Amniotic stem cell (primary cell): ENCODE results near the gene IP6K1.
"Not testable (repeated sequence)": the region's sequence is repeated elsewhere in the genome, so short reads cannot be mapped to it uniquely, and the experiment has no call there.

Experiments used
- DNase-seq: peaks from one replicate; lab custom pipeline; 2025; lab: John Stamatoyannopoulos, UW

The IP6K1 gene

DNA sequence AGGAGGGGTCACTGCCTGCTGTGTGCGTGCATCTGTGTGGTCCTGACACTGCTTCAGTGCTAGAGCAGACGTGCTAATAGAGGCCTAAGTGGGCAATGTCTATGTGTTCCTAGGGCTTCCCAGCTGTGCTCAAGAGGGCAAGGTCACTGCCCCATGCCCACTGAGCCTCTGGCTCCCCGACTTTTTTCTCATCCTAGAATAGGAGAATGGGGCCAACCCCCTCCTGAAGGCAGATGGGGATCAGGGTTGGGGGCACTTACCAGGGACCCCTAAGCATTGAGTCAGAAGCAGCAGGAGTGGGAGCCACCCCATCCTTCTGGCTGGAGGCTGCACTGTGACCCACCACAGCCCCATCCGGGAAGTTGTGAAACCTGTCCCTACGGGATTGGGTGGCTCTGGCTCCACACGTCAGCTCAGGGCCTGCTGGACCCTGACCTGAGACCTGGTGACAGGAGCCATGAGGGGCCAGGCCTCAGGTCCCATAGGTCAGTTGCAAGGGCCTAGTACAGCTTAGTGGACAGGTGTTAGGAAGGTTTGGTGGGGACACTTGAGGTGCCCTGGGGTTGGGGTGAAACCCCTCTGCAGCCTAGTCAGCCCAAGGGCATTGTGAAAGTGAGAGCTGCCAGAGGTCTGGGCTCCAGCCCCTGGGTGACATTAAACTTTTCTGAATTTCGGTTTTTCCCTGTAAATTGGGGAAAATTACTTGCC lies 97.8 kb downstream of the IP6K1 start:
- not testable (repeated sequence) for DNase-seq

- not testable (repeated sequence) for DNase-seq
Measured at GRCh38 chr3:49687424-49687795, 98.9 kb downstream of the IP6K1 start.

DNA sequence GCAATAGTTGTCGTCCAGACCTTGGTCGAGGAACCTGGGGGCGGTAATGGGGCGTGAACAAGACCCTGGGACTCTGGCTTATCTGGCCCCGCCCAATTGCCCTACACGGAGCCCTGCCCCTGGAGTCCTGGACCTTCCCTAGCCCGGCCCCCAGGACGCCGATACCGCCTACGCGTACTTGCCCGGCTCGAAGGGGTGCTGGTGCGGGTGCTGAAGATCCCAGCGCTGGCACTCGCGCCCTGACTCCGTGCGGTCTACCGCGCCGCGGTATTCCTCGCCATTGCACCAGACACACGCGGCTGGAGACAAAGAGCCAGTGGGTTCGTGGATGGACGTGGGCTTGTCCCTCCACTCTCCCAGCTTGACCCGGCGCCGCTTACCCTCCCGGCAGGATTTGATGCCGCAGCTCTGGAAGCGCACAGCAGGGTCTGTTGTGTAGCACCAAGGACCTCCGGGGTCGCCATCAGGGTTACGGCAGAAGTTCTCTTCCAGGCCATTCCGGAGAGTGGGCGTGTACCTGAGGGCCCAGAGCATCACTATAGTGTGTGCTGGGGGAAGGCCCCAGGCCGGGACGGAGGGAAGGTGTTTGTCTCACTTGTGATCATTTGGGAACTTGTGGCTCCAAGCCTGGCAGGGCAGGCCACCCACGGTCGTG lies 99.4 kb downstream of the IP6K1 start:
- DNase-seq = not testable (repeated sequence)

DNA sequence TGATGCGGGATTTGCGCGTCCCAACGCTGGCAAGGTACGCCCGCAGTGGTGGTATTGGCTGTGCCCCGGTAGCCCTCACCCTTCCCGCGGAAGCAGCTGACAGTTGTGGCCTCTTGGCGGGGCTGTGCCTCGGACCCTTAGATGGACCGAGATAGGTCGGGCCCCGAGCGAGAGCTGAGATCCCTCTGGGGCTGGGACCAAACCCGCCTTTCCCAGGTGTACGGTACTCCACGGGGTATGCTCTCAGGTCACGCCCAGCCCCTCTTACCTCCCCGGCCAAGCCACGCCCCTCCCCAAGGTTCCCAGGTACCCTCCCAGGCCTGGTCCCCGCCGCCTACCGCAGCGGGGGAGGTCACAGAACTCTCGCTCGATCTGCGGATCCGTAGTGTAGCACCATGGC lies 100.0 kb downstream of the IP6K1 start:
- not testable (repeated sequence) for DNase-seq

DNA sequence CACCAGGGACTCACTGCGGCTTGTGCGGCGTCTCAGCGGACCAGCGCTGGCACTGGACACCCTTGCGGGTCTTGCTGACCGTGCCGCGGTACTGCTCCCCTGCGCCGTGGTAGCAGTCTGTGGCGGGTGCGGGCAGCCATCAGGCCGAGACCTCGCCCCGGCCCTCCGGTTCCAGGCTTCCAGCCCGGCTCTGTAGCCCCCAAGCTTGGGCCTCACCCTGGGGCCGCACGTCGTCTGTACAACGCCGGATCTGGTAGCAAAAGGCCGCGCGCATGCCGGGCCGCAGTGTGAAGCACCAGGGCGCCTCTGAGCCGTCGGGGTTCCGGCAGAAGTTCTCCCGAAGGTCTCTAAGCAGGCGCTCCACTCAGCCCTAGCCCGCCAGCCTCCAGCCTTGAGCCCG lies 100.5 kb downstream of the IP6K1 start:
- DNase-seq = not testable (repeated sequence)

- DNase-seq = not testable (repeated sequence)
Measured at GRCh38 chr3:49685103-49685502, 101.2 kb downstream of the IP6K1 start.

- not testable (repeated sequence) for DNase-seq
Measured at GRCh38 chr3:49684453-49684852, 101.9 kb downstream of the IP6K1 start.

GRCh38 chr3:49683162-49683561 lies 103.2 kb downstream of the IP6K1 start:
- DNase-seq = no peak

GRCh38 chr3:49681543-49681942 lies 104.8 kb downstream of the IP6K1 start:
- no peak for DNase-seq

- DNase-seq = no peak
Measured at GRCh38 chr3:49681232-49681522, 105.2 kb downstream of the IP6K1 start.

DNA sequence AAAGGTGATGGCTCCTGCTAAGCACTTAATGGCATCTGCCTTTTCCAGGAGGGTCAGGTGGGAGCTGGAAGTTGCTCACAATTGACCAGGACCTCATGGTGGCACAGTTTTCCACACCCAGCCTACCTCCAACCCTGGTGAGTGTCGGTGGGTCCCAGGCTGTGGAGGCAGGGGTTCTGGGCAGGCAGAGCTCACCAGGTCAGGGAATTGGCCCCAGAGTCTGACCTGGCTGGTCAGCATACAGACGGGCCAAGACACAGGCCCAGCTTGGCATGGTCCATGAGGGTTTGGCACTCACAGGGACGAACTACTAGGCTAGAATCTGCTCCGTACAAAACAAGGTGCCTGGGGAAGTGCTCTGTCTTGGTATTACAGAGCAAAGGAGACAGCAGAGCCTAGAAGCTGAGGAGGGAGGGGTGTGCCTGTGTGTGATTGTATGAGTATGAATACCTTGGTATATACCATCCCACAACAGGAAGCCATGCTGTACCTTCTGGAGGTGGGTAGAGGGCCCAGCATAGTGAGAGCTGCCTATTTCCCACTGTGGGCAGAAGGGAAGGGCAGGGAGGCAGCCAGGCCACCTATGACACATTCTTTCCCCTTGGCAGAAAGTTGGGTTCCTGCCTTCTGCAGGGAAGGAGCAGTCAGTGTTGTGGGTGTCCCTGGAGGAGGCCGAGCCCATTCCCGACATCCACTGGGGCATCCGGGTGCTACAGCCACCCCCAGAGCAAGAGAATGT lies 105.7 kb downstream of the IP6K1 start:
- DNase-seq = no peak

DNA sequence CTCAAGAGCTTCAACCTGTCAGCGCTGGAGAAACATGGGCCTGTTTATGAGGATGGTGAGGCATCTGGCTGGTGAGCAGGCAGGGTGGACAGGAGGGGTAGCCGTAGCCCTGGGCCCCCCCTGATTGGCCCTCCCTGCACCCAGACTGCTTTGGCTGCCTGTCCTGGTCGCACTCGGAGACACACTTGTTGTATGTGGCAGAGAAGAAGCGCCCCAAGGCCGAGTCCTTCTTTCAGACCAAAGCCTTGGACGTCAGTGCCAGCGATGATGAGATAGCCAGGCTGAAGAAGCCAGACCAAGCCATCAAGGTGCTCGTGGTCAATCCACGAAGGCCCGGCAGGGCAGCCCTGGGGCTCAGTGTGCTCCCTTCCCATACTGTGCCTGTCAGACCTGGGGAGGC lies 110.4 kb downstream of the IP6K1 start:
- DNase-seq = no peak

DNA sequence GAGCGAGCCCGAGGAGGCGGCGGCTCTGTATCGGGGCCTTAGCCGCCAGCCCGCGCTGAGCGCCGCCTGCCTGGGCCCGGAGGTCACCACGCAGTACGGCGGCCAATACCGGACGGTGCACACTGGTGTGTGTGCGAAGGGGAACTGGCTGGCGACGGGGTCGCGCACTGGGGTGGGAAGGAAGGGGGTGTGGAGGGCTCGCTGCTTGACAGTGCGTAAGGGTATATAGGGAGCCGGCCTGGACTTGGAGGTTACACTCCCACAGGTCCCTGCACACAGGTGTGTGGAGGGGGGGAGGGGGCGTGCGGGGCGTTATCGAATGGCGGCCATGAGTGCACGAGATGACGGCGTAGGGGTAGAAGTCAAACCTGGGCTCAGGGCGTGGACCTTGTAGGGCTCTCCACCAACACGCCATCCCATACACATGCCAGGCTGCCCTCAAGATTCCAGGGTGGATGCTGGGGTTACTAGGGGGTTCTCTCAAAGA lies 111.8 kb downstream of the IP6K1 start:
- DNase-seq = no peak
